Upper lobe of left lung (tissue), 4 donors: Measurements from ENCODE around the gene MKI67.

Source experiments
- EP300 ChIP-seq, 4 donors: sonication (generic); formaldehyde crosslinking; IDR thresholded peaks; one replicate each; pipeline ENCODE4 v1.5.1; 2017; ENCODE audit warnings: antibody characterized with exemption in 4 of 4, control low read depth in 2 of 4
- POLR2A ChIP-seq, 4 donors: fragments of 450-650 bp; IDR thresholded peaks; one replicate each; pipeline ENCODE4 v1.5.1; 2016 to 2017; ENCODE audit warnings: antibody characterized with exemption in 4 of 4, mild to moderate bottlenecking in 2 of 4
- POLR2AphosphoS5 ChIP-seq, 2 donors: sonication (generic); formaldehyde crosslinking; IDR thresholded peaks; one replicate each; pipeline ENCODE4 v1.5.1; 2017; ENCODE audit warnings: antibody characterized with exemption in 2 of 2
- TF ChIP-seq, protein P1 (sequence below), 6 experiments: fragments of 450-650 bp in 4 of 6; fragments of 200-600 bp in 2 of 6; sonication (generic) in 2 of 6; IDR thresholded peaks; one replicate each; pipeline ENCODE4 v1.5.1; 2016 to 2019; ENCODE audit warnings: antibody characterized with exemption in 6 of 6

DNA sequence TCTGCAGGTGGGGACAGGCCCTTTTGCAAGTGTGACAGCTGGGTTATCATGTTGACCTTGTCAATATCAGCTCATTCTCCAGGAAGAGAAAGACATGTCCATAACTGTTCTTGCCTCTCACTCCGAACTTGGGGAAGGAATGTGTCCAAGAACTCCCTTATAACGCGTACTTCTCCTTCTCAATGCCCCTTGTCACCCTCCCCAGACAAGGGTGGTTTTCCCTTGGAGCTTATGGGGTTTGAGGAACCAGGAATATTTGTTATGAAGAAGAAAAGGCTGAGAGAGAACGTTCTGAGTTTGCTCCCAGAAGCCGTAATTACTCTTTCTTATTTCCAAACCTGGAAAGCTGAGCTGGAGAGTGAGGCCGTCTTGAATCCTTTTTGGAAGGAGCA lies 77.4 kb downstream of the MKI67 start:
- TF ChIP-seq, protein P1, sequence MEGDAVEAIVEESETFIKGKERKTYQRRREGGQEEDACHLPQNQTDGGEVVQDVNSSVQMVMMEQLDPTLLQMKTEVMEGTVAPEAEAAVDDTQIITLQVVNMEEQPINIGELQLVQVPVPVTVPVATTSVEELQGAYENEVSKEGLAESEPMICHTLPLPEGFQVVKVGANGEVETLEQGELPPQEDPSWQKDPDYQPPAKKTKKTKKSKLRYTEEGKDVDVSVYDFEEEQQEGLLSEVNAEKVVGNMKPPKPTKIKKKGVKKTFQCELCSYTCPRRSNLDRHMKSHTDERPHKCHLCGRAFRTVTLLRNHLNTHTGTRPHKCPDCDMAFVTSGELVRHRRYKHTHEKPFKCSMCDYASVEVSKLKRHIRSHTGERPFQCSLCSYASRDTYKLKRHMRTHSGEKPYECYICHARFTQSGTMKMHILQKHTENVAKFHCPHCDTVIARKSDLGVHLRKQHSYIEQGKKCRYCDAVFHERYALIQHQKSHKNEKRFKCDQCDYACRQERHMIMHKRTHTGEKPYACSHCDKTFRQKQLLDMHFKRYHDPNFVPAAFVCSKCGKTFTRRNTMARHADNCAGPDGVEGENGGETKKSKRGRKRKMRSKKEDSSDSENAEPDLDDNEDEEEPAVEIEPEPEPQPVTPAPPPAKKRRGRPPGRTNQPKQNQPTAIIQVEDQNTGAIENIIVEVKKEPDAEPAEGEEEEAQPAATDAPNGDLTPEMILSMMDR (IDR thresholded peaks at IDR 0.05) = no peak
- no peak for TF ChIP-seq POLR2A (IDR thresholded peaks at IDR 0.05)
- no peak for TF ChIP-seq POLR2AphosphoS5 (IDR thresholded peaks at IDR 0.05)
- TF ChIP-seq EP300 (IDR thresholded peaks at IDR 0.05) = no peak
